BJ (cell line): ENCODE data around the gene ITFG1. TPM values are rescaled to one million over a fixed set of nuclear protein-coding genes. Genes with fewer than 3 reads are reported as not detected.

Experiments
- CTCF ChIA-PET: fragments of 350-600 bp; formaldehyde crosslinking; extraction: SDS; loops from one replicate; lab custom pipeline; 2021; ENCODE audit warnings: antibody characterized with exemption, inconsistent platforms; lab: Yijun Ruan, JAX
- POLR2A ChIA-PET: fragments of 300-600 bp; sonication (Branson Sonifier 250); formaldehyde crosslinking; extraction: SDS; loops from one replicate; lab custom pipeline; 2021; ENCODE audit warnings: antibody characterized with exemption; lab: Charles Lee
- DNase-seq: peaks from one replicate; pipeline ENCODE4 v3.0.0-alpha.2; 2011; ENCODE audit warnings: low read depth
- H3K27me3 ChIP-seq: 2 replicates; pipeline ENCODE4 v1.6.0; 2011; ENCODE audit warnings: low read length; ENCODE audit not compliant: control insufficient read depth, insufficient read depth
- H3K36me3 ChIP-seq: 2 replicates; pipeline ENCODE4 v1.5.1; 2011; ENCODE audit warnings: low read length; ENCODE audit not compliant: control insufficient read depth, insufficient read depth
- H3K4me3 ChIP-seq: 2 replicates; pipeline ENCODE4 v1.5.1; 2011; ENCODE audit warnings: low read depth, mild to moderate bottlenecking, control low read depth, low read length
- polyA plus RNA-seq: library from polyadenylated mRNA; depleted of rRNA; stranded (reverse); fragments of >200 nt; gene quantifications from 2 replicates; pipeline ENCODE4 v1.2.3, GENCODE V29; 2011
- TF ChIP-seq, protein P1 (sequence below): IDR thresholded peaks from 2 replicates; pipeline ENCODE4 v1.5.1; 2011; ENCODE audit warnings: low read depth, mild to moderate bottlenecking, control low read depth, inconsistent platforms, low read length, moderate library complexity; ENCODE audit not compliant: insufficient read depth

The ITFG1 gene
- polyA plus RNA-seq, 1 experiment: 47.5 TPM

DNA sequence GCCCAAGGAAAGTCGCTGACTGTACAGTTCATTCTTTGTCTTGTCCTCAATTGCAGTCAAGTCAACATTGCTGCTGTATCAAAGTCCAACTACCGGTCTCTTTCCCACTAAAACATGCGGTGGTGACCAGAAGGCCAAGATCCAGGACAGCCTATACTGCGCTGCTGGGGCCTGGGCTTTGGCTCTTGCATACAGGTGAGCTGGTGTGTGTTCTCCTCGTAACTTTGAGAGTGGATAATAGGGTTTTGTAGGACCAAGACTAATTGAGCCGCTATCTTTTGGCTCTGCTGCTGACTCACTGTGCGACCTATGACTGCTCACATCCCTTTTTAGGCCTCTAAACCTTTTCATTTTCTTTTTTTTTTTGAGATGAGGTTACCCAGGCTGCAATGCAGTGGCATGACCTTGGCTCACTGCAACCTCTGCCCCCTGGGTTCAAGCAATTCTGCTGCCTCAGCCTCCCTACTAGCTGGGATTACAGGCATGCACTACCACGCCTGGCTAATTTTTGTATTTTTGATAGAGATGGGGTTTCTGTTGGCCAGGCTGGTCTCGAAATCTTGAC lies 38.9 kb upstream of the ITFG1 start:
- CTCF ChIA-PET: no interaction called here
- TF ChIP-seq, protein P1, sequence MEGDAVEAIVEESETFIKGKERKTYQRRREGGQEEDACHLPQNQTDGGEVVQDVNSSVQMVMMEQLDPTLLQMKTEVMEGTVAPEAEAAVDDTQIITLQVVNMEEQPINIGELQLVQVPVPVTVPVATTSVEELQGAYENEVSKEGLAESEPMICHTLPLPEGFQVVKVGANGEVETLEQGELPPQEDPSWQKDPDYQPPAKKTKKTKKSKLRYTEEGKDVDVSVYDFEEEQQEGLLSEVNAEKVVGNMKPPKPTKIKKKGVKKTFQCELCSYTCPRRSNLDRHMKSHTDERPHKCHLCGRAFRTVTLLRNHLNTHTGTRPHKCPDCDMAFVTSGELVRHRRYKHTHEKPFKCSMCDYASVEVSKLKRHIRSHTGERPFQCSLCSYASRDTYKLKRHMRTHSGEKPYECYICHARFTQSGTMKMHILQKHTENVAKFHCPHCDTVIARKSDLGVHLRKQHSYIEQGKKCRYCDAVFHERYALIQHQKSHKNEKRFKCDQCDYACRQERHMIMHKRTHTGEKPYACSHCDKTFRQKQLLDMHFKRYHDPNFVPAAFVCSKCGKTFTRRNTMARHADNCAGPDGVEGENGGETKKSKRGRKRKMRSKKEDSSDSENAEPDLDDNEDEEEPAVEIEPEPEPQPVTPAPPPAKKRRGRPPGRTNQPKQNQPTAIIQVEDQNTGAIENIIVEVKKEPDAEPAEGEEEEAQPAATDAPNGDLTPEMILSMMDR: no peak
- Histone ChIP-seq H3K4me3 (no peak overlapping the region), H3K36me3 (peaks cover 6% of the 10 kb centered on the region), H3K27me3 (no peaks in the 10 kb centered on the region)
- DNase-seq: no peak
- POLR2A ChIA-PET: no interaction called here

DNA sequence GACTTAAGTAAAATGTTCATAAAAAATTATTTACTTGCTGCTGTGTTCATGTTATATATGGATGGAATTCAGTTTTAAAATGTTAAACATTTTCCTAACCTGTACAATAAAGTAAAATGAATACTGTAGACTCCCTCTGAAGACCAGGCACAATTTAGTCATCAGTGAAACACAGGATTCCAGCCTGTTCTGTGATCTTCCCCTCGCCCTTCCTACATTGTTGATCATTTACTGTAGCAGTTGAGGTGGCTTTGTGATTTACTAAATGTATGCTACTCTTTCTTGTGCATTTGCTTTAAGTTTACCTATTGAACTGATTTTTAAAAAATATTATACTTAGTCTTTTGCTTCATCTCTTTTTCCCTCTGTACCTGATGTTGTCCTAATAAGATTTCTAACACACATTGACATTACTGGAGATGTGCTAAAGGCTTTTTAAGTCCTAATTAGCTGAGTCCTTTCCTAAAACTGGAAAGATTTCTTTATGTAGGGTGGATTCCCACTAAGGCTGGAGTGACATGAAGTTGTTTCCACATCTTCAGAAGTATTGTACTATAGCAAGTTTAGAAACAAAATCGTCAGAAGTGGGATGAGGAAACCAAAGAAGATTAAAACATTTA lies 38.3 kb upstream of the ITFG1 start:
- no peak for DNase-seq
- peaks cover 5% of the 10 kb centered on the region for H3K36me3 ChIP-seq
- no peak overlapping the region for H3K4me3 ChIP-seq
- TF ChIP-seq, protein P1: no peak
- ChIA-PET CTCF (no interaction called here), POLR2A (no interaction called here)
- H3K27me3 ChIP-seq: no peaks in the 10 kb centered on the region

DNA sequence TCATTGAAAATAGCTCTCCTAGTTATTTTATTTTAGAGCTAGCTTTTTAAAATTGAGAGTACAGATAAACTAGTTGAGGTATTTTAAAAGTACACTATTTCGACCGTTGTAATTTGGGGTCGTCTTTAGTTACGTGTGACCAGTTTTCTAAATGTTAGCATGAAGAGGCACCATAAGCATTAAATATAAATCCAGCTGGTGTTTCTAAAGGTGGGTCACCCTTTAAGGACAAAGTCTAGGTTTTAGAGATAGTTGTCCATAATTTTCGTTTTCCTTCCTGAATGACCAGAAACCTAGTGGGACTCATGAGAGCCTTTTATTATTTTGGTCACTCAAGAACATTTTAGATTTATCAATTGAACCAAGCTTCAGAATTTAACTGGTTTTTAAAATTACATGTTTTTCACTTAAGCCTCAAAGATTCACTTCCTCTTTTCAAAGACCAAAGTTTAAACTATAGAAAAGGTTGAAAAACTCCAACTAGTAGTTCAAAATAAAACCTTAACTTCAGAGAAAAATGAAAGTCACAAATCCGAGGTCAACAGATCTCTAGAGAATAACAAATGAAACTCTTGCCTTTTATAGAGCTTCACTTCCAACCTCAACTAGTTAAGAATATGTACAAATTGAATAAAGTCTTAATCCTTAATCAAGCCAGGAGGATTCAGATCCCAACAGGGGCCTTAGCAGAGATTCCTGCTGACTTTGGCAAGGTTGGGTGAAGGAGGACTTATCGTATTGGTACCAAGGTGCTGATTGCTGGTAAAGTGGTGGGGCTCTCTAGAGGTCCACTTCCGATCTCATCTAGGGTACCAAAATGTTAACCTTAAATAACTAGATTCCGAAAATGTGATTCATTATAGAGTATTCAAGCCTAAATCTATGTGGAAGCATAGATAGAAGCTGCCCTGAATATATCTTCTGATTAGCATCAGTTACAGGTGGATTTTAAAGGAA lies 32.8 kb upstream of the ITFG1 start:
- no peak overlapping the region for H3K4me3 ChIP-seq
- CTCF ChIA-PET: interaction anchor here (0.9 to 1.2 kb wide), 2 partner anchors 16 to 352 kb away, joined by 3 read pairs; no protein-coding TSS in a partner anchor
- DNase-seq: no peak
- POLR2A ChIA-PET: interaction anchor here (0.6 kb wide), 1 partner anchor 49 kb away, joined by 3 read pairs; no protein-coding TSS in a partner anchor
- TF ChIP-seq, protein P1: no peak
- H3K27me3 ChIP-seq: no peaks in the 10 kb centered on the region
- no peaks in the 10 kb centered on the region; the same call in 1 of the 2 replicates for H3K36me3 ChIP-seq

DNA sequence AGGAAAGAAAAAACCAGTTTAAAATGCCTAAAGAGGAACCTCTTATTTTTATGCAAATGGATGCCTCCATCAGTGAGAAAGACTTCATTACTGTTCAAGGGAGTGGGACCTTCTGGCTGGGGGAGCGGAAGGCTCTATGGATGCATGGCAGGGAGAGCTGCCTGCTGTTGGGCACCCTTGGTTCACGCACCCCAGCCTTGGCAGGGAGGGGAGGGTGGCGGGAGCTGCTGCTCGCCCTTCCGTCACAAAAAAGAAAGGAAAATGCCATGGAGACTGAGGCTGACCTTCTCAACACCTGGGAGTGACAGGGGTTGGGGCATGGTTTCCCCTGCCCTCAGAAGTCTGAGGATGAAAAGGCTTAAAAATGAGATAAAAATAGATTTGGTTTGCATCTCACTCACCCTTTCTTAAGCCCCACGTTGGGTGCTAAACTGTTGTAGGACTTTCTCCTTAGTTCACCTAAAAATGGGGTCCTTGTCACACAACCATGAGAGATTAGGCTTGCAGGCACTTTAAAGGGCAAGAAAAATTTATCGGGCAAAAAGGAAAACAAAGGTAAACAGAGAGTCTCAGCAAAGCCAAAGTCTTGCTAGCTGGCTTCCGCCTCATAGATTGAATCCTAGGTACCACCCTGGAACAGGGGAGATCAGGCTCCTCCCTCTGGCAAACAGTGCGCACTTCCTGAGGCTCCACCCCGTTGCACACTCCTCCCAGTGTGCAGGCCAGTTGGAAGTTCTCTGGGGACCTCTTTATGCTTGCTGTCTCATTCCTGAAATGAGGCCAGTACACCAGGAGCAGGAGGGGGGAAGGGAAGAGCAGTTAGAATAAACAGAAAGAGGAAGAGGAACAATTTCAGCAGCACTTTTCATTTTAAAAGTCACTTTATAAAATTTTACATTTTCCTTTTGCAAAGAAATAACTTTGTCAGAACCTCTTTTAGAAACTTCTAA lies 31.8 kb upstream of the ITFG1 start:
- H3K27me3 ChIP-seq: no peaks in the 10 kb centered on the region
- no peak for DNase-seq
- TF ChIP-seq, protein P1: no peak
- no peaks in the 10 kb centered on the region for H3K36me3 ChIP-seq
- ChIA-PET CTCF (interaction anchor here (0.9 to 1.2 kb wide), 2 partner anchors 17 to 351 kb away, joined by 3 read pairs; no protein-coding TSS in a partner anchor), POLR2A (no interaction called here)
- H3K4me3 ChIP-seq: no peak overlapping the region
